ENCODE data around the gene PELI2.

DNA sequence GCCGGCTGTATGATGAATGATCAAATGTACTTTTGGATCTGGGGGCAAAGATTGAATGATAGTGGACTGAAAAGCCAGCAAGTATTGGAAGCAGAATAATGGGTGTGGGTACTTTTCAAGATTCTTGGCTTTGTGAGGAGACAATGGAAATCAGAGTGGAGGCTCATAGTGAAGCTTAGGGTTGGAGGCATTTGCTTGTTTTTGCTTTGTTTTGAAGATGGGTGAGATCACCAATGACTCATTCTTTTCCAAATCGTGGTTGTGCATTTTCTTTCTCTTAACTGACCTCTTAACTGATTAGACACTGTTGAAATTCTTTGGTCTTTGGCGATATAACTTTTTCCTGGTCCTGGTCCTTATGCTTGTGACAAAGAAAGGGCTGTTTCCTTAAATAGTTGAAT is 54.4 kb downstream of the PELI2 start:
- TF ChIP-seq POLR2A (IDR thresholded peaks at IDR 0.05; ENCODE audit: low read depth, low read length) (no peak), POLR2AphosphoS5 (IDR thresholded peaks at IDR 0.05; ENCODE audit: low read depth, low read length) (no peak)
